Middle frontal gyrus (tissue), 1 donor: ENCODE data around the gene VCL.

Source experiments
- DNase-seq: peaks from one replicate; pipeline ENCODE4 v3.0.0-alpha.2; 2015; ENCODE audit warnings: low spot score; ENCODE audit errors: extremely low spot score

The VCL gene

DNA sequence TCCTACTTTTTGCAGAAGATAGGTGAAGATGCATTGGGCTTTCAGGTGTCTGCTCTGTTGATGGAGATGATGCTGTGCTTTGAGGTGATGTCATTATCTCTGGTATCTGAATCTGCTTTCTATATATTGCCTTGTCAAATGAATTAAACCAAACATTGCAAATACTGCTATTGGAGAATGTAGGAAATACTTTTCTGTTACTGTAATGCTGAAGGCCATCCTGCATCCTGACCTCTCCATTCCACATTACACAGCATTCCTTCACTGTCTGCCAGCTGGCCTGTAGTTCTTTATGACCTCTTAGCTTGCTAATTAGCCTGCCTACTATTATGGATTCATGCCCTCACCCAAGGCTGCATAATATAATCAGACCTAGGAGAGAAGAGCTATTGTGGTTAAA, 73.2 kb downstream of the VCL start:
- DNase-seq: no peak

DNA sequence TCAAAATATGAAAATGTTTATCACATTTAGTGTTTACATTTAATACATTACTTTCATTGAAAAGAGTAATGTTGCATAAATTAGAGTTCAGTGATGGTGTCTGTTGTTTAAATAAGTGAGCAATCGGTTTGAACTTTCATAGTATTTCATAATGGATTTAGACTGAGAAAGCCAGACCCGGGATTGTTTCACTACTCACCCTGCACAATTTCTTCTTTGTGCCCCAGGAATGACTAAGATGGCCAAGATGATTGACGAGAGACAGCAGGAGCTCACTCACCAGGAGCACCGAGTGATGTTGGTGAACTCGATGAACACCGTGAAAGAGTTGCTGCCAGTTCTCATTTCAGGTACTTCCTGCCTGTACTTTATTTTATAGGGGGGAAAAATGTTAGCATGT, 74.6 kb downstream of the VCL start:
- DNase-seq: no peak

DNA sequence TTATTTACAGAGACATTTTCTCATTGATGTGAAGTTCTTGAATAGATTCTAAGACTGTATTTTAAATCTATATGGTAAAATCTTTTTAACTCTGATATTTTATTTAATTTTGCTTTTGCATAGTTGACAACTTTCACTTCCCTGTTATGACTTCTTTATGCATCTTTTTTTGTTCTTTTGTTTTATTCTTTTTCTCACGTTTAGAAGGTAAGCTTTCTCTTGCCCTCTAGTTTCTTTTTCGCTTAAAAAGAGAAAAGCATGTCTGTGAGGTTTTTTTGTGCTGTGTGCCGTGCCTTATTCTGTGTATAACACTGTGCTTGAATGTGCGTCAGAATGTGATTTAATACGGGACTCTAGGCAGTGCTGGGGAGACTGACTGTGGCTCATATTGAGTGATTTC, 78.0 kb downstream of the VCL start:
- no peak for DNase-seq

GRCh38 chr10:74076961-74077360, 79.0 kb downstream of the VCL start:
- no peak for DNase-seq

DNA sequence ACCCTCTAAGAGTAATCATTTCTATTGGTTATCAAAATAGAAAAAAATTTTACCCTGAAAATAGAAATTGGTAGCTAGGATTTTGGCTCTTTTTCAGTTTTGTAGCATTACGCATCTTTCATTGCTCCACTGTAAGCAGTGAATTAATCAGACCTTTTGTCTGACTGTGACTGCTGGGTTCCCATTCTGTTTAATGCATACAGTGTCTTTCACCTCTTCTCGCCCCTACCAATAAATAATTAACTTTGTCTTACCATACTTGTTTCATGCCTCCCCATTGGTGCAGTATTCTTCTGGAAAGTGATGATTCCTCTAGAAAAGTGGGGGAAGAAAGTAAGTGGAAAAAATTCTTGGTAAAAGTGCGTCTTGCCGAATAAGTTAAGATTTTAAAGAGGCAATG, 79.5 kb downstream of the VCL start:
- DNase-seq: no peak

DNA sequence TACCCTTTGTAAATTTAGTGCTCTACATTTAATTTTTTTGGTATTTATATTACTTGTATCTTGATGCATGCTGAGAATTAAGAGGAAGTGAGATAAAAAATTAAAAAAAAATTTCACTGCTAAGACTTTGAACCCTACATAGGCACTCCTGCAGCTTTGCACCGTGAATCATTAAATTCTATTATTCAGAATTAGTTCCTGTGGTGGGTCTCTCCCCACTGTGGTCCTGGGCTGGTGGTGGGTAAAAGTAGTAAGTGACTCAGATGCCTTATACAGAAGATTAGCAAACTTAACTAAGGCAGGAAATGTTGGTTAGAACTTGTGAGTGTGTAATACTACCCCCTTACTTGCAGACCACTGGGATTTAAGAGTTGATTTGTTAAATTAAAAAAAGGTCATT, 80.1 kb downstream of the VCL start:
- no peak for DNase-seq

DNA sequence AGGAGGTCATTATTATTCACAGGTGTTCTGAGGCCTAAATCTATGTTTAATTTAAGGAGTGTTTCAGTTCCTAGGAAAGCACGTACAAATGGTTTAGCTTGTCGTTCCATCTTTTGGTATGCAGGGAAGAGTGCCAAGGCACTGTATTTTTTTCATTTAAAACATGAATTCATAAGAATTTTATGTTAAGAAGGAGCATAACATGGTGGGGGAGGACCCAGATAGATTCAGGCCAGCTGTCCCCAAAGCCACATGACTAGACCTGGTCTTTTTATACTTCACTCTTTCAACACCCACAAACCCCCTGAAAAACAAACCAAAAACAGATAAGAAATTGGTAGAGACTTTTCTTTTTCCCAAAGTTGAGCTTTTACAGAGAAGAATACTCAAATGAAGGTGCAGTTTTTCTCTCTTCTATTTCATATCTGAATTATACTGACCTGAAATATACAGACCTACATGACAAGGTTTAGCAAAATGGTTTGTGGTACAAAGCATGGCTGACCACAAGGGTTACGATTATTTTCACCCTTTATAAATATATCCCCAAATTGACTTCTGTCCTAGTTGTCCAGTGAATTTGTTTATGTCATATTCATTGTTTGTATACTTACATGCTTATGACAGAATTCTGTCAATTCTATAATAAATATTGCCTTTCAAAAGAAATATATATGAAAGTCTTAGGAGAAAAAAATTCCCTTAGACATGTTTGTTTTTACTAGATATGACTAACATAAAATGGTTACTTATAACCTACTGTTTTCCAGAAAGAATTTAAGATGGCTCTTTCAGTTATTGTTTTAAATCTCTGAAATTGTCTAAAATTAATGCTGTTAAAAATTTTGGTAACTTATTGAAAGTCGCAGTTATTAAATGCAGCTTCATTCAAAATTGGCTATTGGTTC, 81.4 kb downstream of the VCL start:
- no peak for DNase-seq

DNA sequence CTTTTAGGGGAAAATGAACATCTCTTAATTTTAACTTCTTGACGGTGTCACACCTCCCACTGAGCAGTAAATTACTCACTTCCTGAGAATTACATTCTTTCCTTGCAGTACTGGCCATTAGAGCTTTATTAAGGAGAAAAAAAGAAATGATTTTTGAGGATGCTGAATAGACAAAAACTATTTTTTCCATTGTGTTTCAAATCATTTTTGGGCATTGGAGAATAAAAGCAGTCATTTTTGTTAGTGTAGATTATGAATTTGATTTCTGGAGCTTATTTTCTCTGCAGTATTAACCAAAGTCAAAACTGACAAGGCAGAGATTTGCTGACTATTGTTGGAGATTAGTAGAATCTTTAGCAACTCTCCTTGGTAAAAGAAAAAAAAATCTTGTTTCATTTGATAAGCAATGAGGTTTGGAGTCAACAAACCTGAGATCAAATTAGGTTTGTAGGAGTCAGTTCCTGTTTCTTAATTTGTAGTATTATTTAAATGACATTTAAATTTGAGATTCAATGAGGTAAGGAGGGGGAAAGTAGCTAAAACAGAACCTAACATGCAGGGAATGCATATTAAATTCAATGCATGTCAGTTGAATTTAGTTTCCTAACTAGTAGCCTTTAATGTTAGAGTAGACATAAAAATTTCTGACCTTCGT, 82.1 kb downstream of the VCL start:
- DNase-seq: no peak

- DNase-seq: no peak
Measured at GRCh38 chr10:74081192-74081803, 83.4 kb downstream of the VCL start.

DNA sequence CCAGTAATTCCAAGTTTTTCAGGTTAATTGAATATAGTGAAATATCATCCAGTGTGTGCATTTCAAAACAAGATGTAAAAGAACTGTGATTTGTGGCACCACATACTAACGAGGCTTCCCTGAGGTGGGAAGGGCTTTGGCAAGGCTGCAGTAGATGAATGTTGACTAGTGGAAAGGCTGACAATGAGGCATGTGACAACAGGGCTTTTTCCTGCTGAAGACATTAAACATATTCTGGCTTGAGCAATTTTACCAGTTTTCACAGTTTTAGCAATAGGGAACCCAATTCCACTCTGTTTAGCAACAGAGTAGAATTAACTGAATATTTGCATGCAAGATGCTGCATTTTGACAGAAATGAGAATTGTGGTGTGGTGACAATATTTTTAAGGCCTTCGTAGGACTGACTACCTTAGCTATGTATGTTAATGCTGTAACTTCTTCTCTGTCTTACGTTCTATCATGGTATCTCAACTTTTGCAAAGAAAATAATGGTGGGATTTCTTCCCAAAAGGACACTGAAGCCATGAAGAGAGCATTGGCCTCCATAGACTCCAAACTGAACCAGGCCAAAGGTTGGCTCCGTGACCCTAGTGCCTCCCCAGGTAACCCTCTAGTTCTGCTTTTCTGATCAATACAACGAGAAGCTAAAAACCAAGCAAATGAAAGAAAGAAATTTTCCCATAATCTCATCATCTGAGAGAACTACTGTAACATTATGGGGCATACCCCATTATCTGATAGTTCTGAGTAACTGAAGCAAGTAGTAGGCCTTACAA, 84.2 kb downstream of the VCL start:
- no peak for DNase-seq

GRCh38 chr10:74083304-74083703, 85.4 kb downstream of the VCL start:
- DNase-seq: no peak

- DNase-seq: no peak
Measured at GRCh38 chr10:74084955-74085354, 87.0 kb downstream of the VCL start.

DNA sequence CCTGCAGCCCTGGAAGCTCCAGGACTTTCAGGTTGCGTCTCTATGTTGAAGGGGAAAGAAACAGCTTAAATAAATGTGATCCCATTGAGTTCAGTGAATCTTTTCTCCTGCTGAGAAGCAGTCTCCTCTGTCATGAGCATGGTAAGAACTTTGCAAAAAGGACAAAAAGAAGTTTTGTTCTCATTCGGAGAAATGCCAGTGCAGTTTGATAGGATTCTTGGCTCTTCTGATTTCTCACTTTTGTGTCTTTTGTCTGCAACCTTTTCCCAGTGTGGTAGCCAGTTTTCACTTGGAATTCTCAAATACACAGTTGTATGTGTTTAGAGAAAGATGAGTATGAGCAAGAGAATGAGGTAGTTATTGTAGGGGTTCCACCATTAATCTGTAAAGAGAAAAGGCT, 88.4 kb downstream of the VCL start:
- DNase-seq: no peak

DNA sequence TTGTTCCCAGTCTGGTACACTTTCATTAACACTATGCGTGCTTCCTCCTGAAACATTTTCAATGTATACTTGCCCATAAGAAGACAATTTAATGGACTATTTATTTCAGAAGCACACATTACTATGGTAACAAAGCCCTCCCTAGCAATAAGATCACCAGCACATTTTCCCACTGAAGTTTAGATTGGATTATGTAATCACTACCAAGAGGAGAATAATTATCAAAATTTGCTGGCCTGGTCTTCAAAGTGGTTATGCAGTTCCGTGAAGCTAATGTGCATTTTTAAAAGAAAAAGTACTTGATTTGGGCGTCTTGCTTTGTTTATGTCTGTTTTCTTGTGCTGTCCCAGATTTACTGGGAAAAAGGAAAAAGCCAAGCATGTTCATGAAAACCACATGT, 90.8 kb downstream of the VCL start:
- no peak for DNase-seq

DNA sequence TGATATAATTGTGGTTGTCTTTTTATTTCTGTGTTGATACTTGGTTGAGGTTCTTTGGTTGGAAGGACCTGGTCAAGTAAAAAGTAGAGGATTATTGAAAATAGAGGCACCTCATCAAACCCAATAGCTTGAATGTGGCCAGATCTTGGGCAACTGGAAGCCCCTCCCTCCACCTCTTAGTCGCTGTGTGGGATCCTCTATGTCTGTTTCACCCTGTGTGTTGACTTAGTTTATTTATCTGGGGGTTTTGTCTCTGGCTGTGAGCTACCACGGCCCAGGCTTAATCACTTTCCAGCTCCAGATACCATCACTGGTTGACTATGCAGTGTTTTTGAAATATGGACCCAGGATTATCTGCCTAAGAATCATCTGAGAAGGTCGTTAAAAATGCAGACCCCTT, 94.5 kb downstream of the VCL start:
- DNase-seq: no peak

GRCh38 chr10:74093530-74094164, 95.7 kb downstream of the VCL start:
- no peak for DNase-seq

DNA sequence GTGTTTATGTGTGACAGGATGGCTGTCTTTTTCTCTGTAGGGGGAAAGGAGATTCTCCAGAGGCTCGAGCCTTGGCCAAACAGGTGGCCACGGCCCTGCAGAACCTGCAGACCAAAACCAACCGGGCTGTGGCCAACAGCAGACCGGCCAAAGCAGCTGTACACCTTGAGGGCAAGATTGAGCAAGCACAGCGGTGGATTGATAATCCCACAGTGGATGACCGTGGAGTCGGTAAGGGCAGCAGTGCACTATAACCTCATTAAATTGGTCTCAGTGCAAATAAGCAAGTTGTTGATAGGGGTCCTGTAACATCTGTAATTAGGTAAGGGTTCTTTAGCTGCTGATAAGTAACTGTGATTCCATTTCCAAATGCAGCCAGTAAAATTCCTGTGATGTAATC, 96.3 kb downstream of the VCL start:
- no peak for DNase-seq

GRCh38 chr10:74096777-74097176, 98.9 kb downstream of the VCL start:
- no peak for DNase-seq

DNA sequence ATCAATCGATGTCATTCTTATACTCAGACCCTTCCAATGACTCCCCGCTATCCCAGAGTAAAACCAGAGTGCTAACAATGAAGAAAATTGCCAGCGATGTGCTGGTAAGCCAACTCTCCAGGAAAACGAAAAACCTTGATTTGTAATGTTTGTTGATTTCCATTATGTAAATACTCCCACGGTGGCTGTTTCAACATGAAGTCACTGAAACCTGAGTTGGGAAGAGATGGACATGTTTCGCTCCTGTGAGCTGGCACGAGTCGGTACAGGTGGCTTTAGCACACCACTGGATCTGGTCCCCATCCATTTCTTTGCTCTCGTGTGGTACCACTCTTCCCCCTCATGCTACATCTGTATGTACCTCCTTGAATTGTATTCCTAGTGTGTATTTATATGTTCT, 99.9 kb downstream of the VCL start:
- no peak for DNase-seq

DNA sequence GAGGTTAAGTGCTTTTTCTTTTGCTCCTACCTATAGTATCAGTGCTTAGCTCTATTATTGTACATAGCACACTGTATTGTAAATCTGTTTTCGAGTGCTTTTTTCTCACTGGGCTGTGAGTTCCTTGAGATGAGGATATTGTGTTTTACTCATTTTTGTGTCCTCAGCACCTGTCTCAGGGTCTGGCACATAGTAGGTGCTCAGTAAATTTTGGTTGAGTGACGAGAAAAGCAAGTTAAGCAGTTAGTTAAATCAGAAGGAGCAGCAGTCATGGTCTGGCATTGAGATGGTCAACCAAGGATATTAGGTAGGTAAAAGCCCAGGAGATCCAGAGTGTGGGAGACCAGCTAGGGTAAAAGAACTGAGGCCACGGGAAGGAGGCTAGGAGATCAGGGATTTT, 101.5 kb downstream of the VCL start:
- DNase-seq: no peak

- DNase-seq: no peak
Measured at GRCh38 chr10:74099836-74100235, 101.9 kb downstream of the VCL start.
